Esophagus (tissue), 2 donors: Measurements from ENCODE around the gene EIPR1. TPM values are rescaled to one million over a fixed set of nuclear protein-coding genes. Genes with fewer than 3 reads are reported as not detected.
A peak's percentile ranks its signal among the peaks of the same experiment; 100 is the strongest.

Experiments used
- H3K27ac ChIP-seq, 2 donors: one replicate each; pipeline ENCODE4 v1.5.1; 2013; ENCODE audit warnings: low read depth in 2 of 2, mild to moderate bottlenecking in 2 of 2, inconsistent platforms in 1 of 2, low read length in 1 of 2, moderate library complexity in 1 of 2
- H3K27me3 ChIP-seq, 2 donors: one replicate each; pipeline ENCODE4 v1.6.1; 2013; ENCODE audit warnings: low read length in 2 of 2, control low read depth in 1 of 2, mild to moderate bottlenecking in 1 of 2; ENCODE audit not compliant: insufficient read depth in 2 of 2, control insufficient read depth in 1 of 2
- H3K36me3 ChIP-seq, 2 donors: one replicate each; pipeline ENCODE4 v1.6.1; 2013; ENCODE audit warnings: low read length in 1 of 2; ENCODE audit not compliant: control insufficient read depth in 2 of 2, insufficient read depth in 2 of 2
- H3K4me1 ChIP-seq, 2 donors: one replicate each; pipeline ENCODE4 v1.6.1; 2013; ENCODE audit warnings: low read length in 1 of 2; ENCODE audit not compliant: control insufficient read depth in 2 of 2, insufficient read depth in 2 of 2
- H3K4me3 ChIP-seq, 2 donors: one replicate each; pipeline ENCODE4 v1.5.1; 2013; ENCODE audit warnings: low read length in 2 of 2, mild to moderate bottlenecking in 2 of 2, low read depth in 1 of 2, moderate library complexity in 1 of 2
- H3K9me3 ChIP-seq, 2 donors: one replicate each; pipeline ENCODE4 v1.6.1; 2013; ENCODE audit warnings: mild to moderate bottlenecking in 2 of 2, low read depth in 1 of 2, low read length in 1 of 2, moderate library complexity in 1 of 2; ENCODE audit not compliant: control insufficient read depth in 2 of 2, insufficient read depth in 1 of 2
- WGBS, 2 donors: extraction: QIAGEN DNeasy Blood & Tissue Kit; methylation state at CpG; one replicate each; pipeline ENCODE4 v1.1.7; 2013; 5-methylcytosine and 5-hydroxymethylcytosine counted together
- polyA plus RNA-seq, 2 donors: library from polyadenylated mRNA; stranded (reverse); fragments of 200-250 nt; gene quantifications; one replicate each; pipeline ENCODE4 v1.2.3, GENCODE V29; 2013
- donor health status: healthy with polysubstance abuse.
- donor health status: Bipolar disorder and iron deficiency.

Gene EIPR1
- polyA plus RNA-seq, 2 donors: 8.2 to 22.8 TPM

- no peaks in the 10 kb centered on the region for H3K4me1 ChIP-seq
- 97 to 99% methylated on average over 29 of the region's 29 CpGs for WGBS, 2 donors
- H3K27ac ChIP-seq: no peak overlapping the region
- no peak overlapping the region for H3K4me3 ChIP-seq
- peaks cover 5 to 24% of the 10 kb centered on the region in 2 donors for H3K36me3 ChIP-seq
- H3K27me3 ChIP-seq: no peaks in the 10 kb centered on the region
- no peaks in the 10 kb centered on the region for H3K9me3 ChIP-seq
Measured at GRCh38 chr2:3389193-3389592, 11.6 kb upstream of the EIPR1 start.

- H3K27ac ChIP-seq: no peak overlapping the region
- no peak overlapping the region for H3K4me3 ChIP-seq
- no peaks in the 10 kb centered on the region for H3K9me3 ChIP-seq
- WGBS, 2 donors: 98% methylated on average over 28 to 31 of the region's 31 CpGs
- no peaks in the 10 kb centered on the region for H3K27me3 ChIP-seq
- H3K36me3 ChIP-seq: peaks cover 5 to 24% of the 10 kb centered on the region in 2 donors
- H3K4me1 ChIP-seq: no peaks in the 10 kb centered on the region
Measured at GRCh38 chr2:3388412-3388738, 10.8 kb upstream of the EIPR1 start.

GRCh38 chr2:3387644-3388411 lies 10.2 kb upstream of the EIPR1 start:
- no peaks in the 10 kb centered on the region for H3K9me3 ChIP-seq
- H3K4me3 ChIP-seq: no peak overlapping the region
- H3K36me3 ChIP-seq: peaks cover 5 to 24% of the 10 kb centered on the region in 2 donors
- H3K27me3 ChIP-seq: no peaks in the 10 kb centered on the region
- WGBS, 2 donors: 93 to 94% methylated on average over 76 to 89 of the region's 89 CpGs
- no peaks in the 10 kb centered on the region for H3K4me1 ChIP-seq
- H3K27ac ChIP-seq: no peak overlapping the region

- H3K4me3 ChIP-seq: no peak overlapping the region
- WGBS, 2 donors: 86 to 90% methylated on average over 5 of the region's 5 CpGs
- H3K4me1 ChIP-seq: no peaks in the 10 kb centered on the region
- H3K27me3 ChIP-seq: no peaks in the 10 kb centered on the region
- no peak overlapping the region for H3K27ac ChIP-seq
- H3K36me3 ChIP-seq: peaks cover 5 to 21% of the 10 kb centered on the region in 2 donors
- H3K9me3 ChIP-seq: no peaks in the 10 kb centered on the region
Measured at GRCh38 chr2:3387011-3387410, 9.4 kb upstream of the EIPR1 start.

- Histone ChIP-seq H3K4me3 (no peak overlapping the region), H3K27ac (no peak overlapping the region), H3K4me1 (no peaks in the 10 kb centered on the region), H3K9me3 (no peaks in the 10 kb centered on the region), H3K27me3 (no peaks in the 10 kb centered on the region), H3K36me3 (peaks cover 5 to 19% of the 10 kb centered on the region in 2 donors)
- 89 to 90% methylated on average over 10 of the region's 10 CpGs for WGBS, 2 donors
Measured at GRCh38 chr2:3386448-3386958, 8.9 kb upstream of the EIPR1 start.

- WGBS, 2 donors: 0 to 1% methylated on average over 60 to 61 of the region's 61 CpGs
- H3K9me3 ChIP-seq: peaks cover 0 to 4% of the 10 kb centered on the region in 2 donors
- H3K4me3 ChIP-seq: peak within 1 kb of the TSS; percentile 75 to 92
- no peaks in the 10 kb centered on the region for H3K36me3 ChIP-seq
- H3K4me1 ChIP-seq: peaks cover 0 to 6% of the 10 kb centered on the region in 2 donors
- no peaks in the 10 kb centered on the region for H3K27me3 ChIP-seq
- peak within 1 kb of the TSS; percentile 97 for H3K27ac ChIP-seq
Measured at GRCh38 chr2:3379647-3380534, 2.3 kb upstream of the EIPR1 start, which contains the start of gene TRAPPC12. Gene TRAPPC12 (plus strand): TSS chr2:3379694. CDS start chr2:3387624, 7,930 bp downstream.

- Histone ChIP-seq H3K27ac (peak overlapping the region; percentile 97), H3K36me3 (no peaks in the 10 kb centered on the region), H3K9me3 (peaks cover 0 to 4% of the 10 kb centered on the region in 2 donors), H3K4me1 (peaks cover 0 to 6% of the 10 kb centered on the region in 2 donors), H3K4me3 (peak overlapping the region; percentile 75 to 92), H3K27me3 (no peaks in the 10 kb centered on the region)
- WGBS, 2 donors: 7 to 9% methylated on average over 8 of the region's 8 CpGs
Measured at GRCh38 chr2:3379339-3379646, 1.7 kb upstream of the EIPR1 start.

GRCh38 chr2:3377279-3377611 lies 373 bp downstream of the EIPR1 start:
- Histone ChIP-seq H3K4me3 (peak overlapping the region; percentile 67 to 86), H3K27ac (peak overlapping the region; percentile 73 to 76), H3K9me3 (peaks cover 0 to 4% of the 10 kb centered on the region in 2 donors), H3K4me1 (peaks cover 0 to 6% of the 10 kb centered on the region in 2 donors), H3K36me3 (no peaks in the 10 kb centered on the region), H3K27me3 (no peaks in the 10 kb centered on the region)
- 1% methylated on average over 8 of the region's 8 CpGs for WGBS, 2 donors

- Histone ChIP-seq H3K27me3 (no peaks in the 10 kb centered on the region), H3K9me3 (peaks cover 0 to 4% of the 10 kb centered on the region in 2 donors), H3K36me3 (no peaks in the 10 kb centered on the region), H3K4me1 (peaks cover 0 to 6% of the 10 kb centered on the region in 2 donors), H3K4me3 (peak overlapping the region in 1 of 2 donors; percentile 67), H3K27ac (no peak overlapping the region)
- WGBS, 2 donors: 66 to 69% methylated on average over 6 of the region's 6 CpGs
Measured at GRCh38 chr2:3376821-3377220, 797 bp downstream of the EIPR1 start.
